Activated B cell treated with CpG ODN at 0.5 μM for 24 hours (primary cell): Measurements from ENCODE around the gene FIGNL1. TPM values are rescaled to one million over a fixed set of nuclear protein-coding genes. Genes with fewer than 3 reads are reported as not detected.

Source experiments
- ATAC-seq: fragments of 200-7000 bp; cut with Tn5 transposase; one replicate; pipeline ENCODE4 v1.10.0; 2021; ENCODE audit warnings: low read depth, mild to moderate bottlenecking, moderate library complexity
- CTCF ChIA-PET: fragments of 350-600 bp; sonication (Branson Sonifier 250); formaldehyde crosslinking; loops from one replicate; lab custom pipeline; 2021; ENCODE audit warnings: antibody characterized with exemption; lab: Charles Lee
- POLR2A ChIA-PET: fragments of 350-600 bp; sonication (Branson Sonifier 250); formaldehyde crosslinking; loops from one replicate; lab custom pipeline; 2021; ENCODE audit warnings: antibody characterized with exemption; lab: Charles Lee
- DNase-seq: peaks from one replicate; pipeline ENCODE4 v3.0.0; 2022
- H3K27ac Mint-ChIP-seq: one replicate; pipeline ENCODE4 v1.8.0; 2020; ENCODE audit warnings: mixed read lengths
- H3K27me3 Mint-ChIP-seq: one replicate; pipeline ENCODE4 v1.8.0; 2021; ENCODE audit warnings: mixed read lengths
- H3K36me3 Mint-ChIP-seq: one replicate; pipeline ENCODE4 v1.8.0; 2021; ENCODE audit warnings: low read depth, mixed read lengths
- H3K4me1 Mint-ChIP-seq: one replicate; pipeline ENCODE4 v1.8.0; 2021; ENCODE audit warnings: mixed read lengths
- H3K4me3 Mint-ChIP-seq: one replicate; pipeline ENCODE4 v1.8.0; 2020; ENCODE audit warnings: mild to moderate bottlenecking, mixed read lengths
- H3K9me3 Mint-ChIP-seq: one replicate; pipeline ENCODE4 v1.8.0; 2020; ENCODE audit warnings: mixed read lengths
- intact Hi-C: fragments of 100-400 bp; cut with micrococcal nuclease; formaldehyde crosslinking; loops from one replicate; pipeline ENCODE4 v1.15.1; 2024
- total RNA-seq: library from RNA; stranded (reverse); gene quantifications from 2 replicates; pipeline ENCODE4 v1.2.3, GENCODE V29; 2022
- TF ChIP-seq, protein P1 (sequence below): fragments of 200-600 bp; IDR thresholded peaks from one replicate; pipeline ENCODE4 v1.8.0; 2022; ENCODE audit warnings: antibody characterized with exemption, mild to moderate bottlenecking

The FIGNL1 gene
- total RNA-seq, 1 donor from 2014 or later = 15.4 TPM

DNA sequence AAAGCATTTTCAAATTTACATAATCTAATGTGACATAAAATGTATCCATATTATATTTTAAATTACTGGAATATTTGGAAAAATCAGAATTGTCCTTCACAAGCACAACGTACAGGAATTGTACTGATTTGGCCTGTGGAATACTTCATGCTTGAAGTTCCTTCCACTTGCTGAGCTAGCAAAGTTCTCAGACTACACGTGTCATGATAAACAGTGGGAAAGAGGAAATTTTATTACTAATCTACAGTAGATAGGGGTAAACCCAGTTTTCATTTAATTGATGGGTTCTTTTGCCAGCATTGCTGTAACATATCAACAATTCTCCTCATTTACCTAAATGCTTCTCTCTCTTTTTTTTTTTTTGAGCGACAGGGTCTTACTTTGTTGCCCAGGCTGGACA, 45.6 kb upstream of the FIGNL1 start:
- Mint-ChIP-seq H3K4me3 (no peak overlapping the region), H3K27ac (no peak overlapping the region), H3K36me3 (no peaks in the 10 kb centered on the region), H3K27me3 (peaks cover 33% of the 10 kb centered on the region), H3K9me3 (no peaks in the 10 kb centered on the region), H3K4me1 (no peaks in the 10 kb centered on the region)
- CTCF ChIA-PET = no interaction called here
- TF ChIP-seq, protein P1, sequence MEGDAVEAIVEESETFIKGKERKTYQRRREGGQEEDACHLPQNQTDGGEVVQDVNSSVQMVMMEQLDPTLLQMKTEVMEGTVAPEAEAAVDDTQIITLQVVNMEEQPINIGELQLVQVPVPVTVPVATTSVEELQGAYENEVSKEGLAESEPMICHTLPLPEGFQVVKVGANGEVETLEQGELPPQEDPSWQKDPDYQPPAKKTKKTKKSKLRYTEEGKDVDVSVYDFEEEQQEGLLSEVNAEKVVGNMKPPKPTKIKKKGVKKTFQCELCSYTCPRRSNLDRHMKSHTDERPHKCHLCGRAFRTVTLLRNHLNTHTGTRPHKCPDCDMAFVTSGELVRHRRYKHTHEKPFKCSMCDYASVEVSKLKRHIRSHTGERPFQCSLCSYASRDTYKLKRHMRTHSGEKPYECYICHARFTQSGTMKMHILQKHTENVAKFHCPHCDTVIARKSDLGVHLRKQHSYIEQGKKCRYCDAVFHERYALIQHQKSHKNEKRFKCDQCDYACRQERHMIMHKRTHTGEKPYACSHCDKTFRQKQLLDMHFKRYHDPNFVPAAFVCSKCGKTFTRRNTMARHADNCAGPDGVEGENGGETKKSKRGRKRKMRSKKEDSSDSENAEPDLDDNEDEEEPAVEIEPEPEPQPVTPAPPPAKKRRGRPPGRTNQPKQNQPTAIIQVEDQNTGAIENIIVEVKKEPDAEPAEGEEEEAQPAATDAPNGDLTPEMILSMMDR = no peak
- intact Hi-C loops = no loop called here
- POLR2A ChIA-PET = interaction anchor here (0.6 kb wide), 1 partner anchor 187 kb away, joined by 4 read pairs; no protein-coding TSS in a partner anchor
- DNase-seq (no peak), ATAC-seq (no peak)

DNA sequence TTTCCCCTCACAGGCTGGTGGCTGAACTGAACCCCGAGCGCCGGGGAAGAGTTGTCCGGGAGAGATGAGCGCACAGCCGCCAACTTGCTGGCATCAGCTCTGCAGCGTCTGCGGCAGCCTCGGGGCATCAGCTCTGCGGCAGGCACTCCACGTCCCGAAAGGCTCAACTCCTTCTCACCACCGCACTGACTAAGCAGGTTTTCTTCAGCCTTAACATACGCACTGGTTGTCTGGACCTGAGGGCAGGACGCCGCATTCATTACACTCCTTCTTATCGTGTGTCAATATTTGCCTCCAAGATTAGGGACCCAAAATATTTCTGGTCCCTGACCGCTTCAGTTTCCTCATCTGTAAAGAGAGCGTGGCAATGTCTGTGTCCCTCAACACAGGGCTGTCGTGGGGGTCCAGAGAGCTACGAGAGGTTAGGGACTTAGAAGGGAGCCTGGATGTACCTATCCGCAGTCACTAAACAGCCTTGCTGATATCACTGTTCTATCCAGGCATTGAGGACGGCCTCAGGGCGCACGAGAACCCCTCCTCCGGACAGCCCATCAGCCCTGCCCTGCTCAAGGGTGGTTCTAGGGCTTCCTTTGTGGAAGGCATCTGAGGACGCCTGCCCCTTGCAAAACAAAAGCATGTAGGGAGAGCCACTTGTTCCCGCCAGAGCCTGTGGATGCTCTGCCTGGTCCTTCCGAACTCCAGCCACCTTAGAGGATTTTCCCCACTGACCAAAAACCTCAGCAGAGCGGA, 42.8 kb upstream of the FIGNL1 start:
- Mint-ChIP-seq H3K27ac (no peak overlapping the region), H3K9me3 (no peaks in the 10 kb centered on the region), H3K27me3 (peaks cover 27% of the 10 kb centered on the region), H3K4me3 (no peak overlapping the region), H3K36me3 (no peaks in the 10 kb centered on the region), H3K4me1 (no peaks in the 10 kb centered on the region)
- ChIA-PET POLR2A (no interaction called here), CTCF (no interaction called here)
- no peak for ATAC-seq
- intact Hi-C loops = no loop called here
- TF ChIP-seq, protein P1 = no peak
- no peak for DNase-seq

DNA sequence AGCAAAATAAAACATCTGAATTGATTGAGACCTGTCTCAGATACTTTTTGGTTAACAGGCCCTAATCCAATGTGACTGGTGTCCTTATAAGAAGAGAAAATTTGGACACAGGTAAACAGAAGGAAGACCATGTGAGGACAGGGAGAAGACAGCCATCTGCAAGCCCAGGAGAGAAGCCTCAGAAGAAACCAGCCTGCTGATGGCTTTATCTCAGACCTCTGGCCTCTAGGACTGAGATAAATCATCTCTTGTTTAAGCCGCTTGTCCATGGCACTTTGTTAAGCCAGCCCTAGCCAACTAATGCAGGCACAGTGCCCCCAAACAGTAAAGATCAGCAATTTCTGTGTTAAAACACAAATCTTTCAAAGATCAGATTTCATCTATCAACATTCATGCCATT, 41.8 kb upstream of the FIGNL1 start:
- Mint-ChIP-seq H3K4me1 (no peaks in the 10 kb centered on the region), H3K36me3 (no peaks in the 10 kb centered on the region), H3K9me3 (no peaks in the 10 kb centered on the region), H3K4me3 (no peak overlapping the region), H3K27me3 (peaks cover 18% of the 10 kb centered on the region), H3K27ac (no peak overlapping the region)
- POLR2A ChIA-PET = no interaction called here
- CTCF ChIA-PET = no interaction called here
- DNase-seq (no peak), ATAC-seq (no peak)
- intact Hi-C loops = no loop called here
- TF ChIP-seq, protein P1 = no peak

DNA sequence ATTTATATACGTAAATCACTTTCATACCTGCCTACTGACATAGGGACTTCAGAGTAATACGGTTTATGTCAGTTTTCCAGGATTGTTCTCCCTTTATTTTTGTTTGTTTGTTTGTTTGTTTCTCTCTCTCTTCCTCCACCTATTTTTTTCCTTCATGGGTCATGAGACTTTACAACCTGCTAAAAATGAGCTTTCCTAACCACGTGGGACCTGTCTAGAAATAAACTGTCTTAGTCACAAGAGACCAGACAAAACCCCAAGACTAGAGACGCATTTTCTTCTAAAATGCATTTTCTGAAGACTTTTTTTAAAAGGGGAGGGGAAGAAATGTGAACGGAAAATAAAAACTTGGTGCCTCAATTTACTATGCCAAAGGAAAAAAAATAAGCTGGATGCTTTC, 41.1 kb upstream of the FIGNL1 start:
- no peak overlapping the region for H3K27ac Mint-ChIP-seq
- ChIA-PET CTCF (no interaction called here), POLR2A (no interaction called here)
- H3K4me3 Mint-ChIP-seq = no peak overlapping the region
- DNase-seq (no peak), ATAC-seq (no peak)
- no peaks in the 10 kb centered on the region for H3K4me1 Mint-ChIP-seq
- peaks cover 16% of the 10 kb centered on the region for H3K27me3 Mint-ChIP-seq
- intact Hi-C loops = no loop called here
- TF ChIP-seq, protein P1 = no peak
- no peaks in the 10 kb centered on the region for H3K36me3 Mint-ChIP-seq
- no peaks in the 10 kb centered on the region for H3K9me3 Mint-ChIP-seq

DNA sequence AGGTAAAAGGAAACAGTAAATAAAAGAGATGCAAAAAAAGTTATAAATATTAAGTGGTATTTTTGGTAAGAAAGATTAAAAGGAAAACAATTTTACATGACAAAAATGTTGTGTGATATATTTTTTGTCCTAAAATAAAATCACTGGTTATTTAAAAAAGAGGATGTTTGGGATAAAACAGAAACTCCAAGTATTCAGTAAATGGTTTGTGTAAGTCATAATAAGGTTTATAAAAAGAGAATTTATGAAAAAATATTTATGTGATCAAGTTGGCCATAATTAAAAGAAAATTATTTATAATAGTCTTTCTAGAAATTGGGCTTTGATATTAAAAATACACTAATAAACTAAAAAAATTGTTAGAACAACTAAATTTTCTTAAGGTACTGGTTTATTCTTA, 38.2 kb upstream of the FIGNL1 start:
- ChIA-PET CTCF (no interaction called here), POLR2A (no interaction called here)
- peaks cover 18% of the 10 kb centered on the region for H3K27me3 Mint-ChIP-seq
- TF ChIP-seq, protein P1 = no peak
- H3K4me3 Mint-ChIP-seq = no peak overlapping the region
- no peak overlapping the region for H3K27ac Mint-ChIP-seq
- DNase-seq = no peak
- H3K4me1 Mint-ChIP-seq = no peaks in the 10 kb centered on the region
- intact Hi-C loops = no loop called here
- H3K9me3 Mint-ChIP-seq = no peaks in the 10 kb centered on the region
- H3K36me3 Mint-ChIP-seq = no peaks in the 10 kb centered on the region
- no peak for ATAC-seq
